ENCODE results near the gene CHRNA3.

Gene CHRNA3

GRCh38 chr15:78636378-78636859, 15.6 kb upstream of the CHRNA3 start:
- DNase-seq (ENCODE audit: low spot score) = no peak

GRCh38 chr15:78635346-78635745, 14.6 kb upstream of the CHRNA3 start:
- no peak for DNase-seq (ENCODE audit: low spot score)

- no peak for DNase-seq (ENCODE audit: low spot score)
Observed at GRCh38 chr15:78634210-78635145, 13.7 kb upstream of the CHRNA3 start.

GRCh38 chr15:78633348-78633747, 12.6 kb upstream of the CHRNA3 start:
- DNase-seq (ENCODE audit: low spot score) = no peak

- DNase-seq (ENCODE audit: low spot score) = no peak
Observed at GRCh38 chr15:78630886-78631633, 10.3 kb upstream of the CHRNA3 start.

GRCh38 chr15:78629716-78630065, 8.9 kb upstream of the CHRNA3 start:
- no peak for DNase-seq (ENCODE audit: low spot score)

GRCh38 chr15:78629031-78629715, 8.4 kb upstream of the CHRNA3 start:
- DNase-seq (ENCODE audit: low spot score) = no peak

- DNase-seq (ENCODE audit: low spot score) = no peak
Observed at GRCh38 chr15:78628227-78628626, 7.4 kb upstream of the CHRNA3 start.

- no peak for DNase-seq (ENCODE audit: low spot score)
Observed at GRCh38 chr15:78627348-78627747, 6.6 kb upstream of the CHRNA3 start.

- no peak for DNase-seq (ENCODE audit: low spot score)
Observed at GRCh38 chr15:78626381-78626995, 5.7 kb upstream of the CHRNA3 start.

GRCh38 chr15:78625606-78626280, 4.9 kb upstream of the CHRNA3 start:
- no peak for DNase-seq (ENCODE audit: low spot score)

- DNase-seq (ENCODE audit: low spot score) = no peak
Observed at GRCh38 chr15:78624651-78625590, 4.1 kb upstream of the CHRNA3 start.

GRCh38 chr15:78623786-78624497, 3.1 kb upstream of the CHRNA3 start:
- no peak for DNase-seq (ENCODE audit: low spot score)

GRCh38 chr15:78621810-78622402, 1.1 kb upstream of the CHRNA3 start:
- no peak for DNase-seq (ENCODE audit: low spot score)

GRCh38 chr15:78620021-78620526, 722 bp downstream of the CHRNA3 start:
- DNase-seq (ENCODE audit: low spot score) = peak; percentile 84

GRCh38 chr15:78619022-78619950, 1.5 kb downstream of the CHRNA3 start:
- no peak for DNase-seq (ENCODE audit: low spot score)

- DNase-seq (ENCODE audit: low spot score) = peak; percentile 91
Observed at GRCh38 chr15:78618490-78618934, 2.3 kb downstream of the CHRNA3 start.

- no peak for DNase-seq (ENCODE audit: low spot score)
Observed at GRCh38 chr15:78618064-78618463, 2.7 kb downstream of the CHRNA3 start.
